ENCODE results near the gene PPP5C. TPM values are rescaled to one million over a fixed set of nuclear protein-coding genes. Genes with fewer than 3 reads are reported as not detected.

PPP5C gene
- total RNA-seq, 4 donors from 2014 or later = 24.1 to 68.4 (median 41.4) TPM

DNA sequence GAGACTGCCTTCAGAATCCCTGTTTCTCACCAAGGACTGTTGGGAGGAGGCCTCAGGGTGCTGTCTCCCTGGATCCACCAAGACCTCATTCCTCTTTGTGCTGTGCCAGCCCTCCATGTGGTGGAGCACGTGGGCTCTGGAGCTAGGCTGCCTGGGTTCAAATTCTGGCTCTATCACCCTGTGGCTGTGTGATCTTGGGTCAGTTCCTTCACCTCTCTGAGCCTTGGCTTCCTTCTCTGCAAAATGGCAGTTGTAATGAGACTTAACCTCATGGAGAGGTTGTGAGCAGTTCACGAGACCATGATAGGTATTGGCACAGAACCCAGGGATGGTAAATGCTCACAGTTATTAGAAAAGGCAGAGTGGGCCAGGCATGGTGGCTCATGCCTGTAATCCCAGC is 75.5 kb downstream of the PPP5C start:
- TF ChIP-seq, protein P1, sequence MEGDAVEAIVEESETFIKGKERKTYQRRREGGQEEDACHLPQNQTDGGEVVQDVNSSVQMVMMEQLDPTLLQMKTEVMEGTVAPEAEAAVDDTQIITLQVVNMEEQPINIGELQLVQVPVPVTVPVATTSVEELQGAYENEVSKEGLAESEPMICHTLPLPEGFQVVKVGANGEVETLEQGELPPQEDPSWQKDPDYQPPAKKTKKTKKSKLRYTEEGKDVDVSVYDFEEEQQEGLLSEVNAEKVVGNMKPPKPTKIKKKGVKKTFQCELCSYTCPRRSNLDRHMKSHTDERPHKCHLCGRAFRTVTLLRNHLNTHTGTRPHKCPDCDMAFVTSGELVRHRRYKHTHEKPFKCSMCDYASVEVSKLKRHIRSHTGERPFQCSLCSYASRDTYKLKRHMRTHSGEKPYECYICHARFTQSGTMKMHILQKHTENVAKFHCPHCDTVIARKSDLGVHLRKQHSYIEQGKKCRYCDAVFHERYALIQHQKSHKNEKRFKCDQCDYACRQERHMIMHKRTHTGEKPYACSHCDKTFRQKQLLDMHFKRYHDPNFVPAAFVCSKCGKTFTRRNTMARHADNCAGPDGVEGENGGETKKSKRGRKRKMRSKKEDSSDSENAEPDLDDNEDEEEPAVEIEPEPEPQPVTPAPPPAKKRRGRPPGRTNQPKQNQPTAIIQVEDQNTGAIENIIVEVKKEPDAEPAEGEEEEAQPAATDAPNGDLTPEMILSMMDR (IDR thresholded peaks at IDR 0.05; ENCODE audit: low read depth) = no peak

DNA sequence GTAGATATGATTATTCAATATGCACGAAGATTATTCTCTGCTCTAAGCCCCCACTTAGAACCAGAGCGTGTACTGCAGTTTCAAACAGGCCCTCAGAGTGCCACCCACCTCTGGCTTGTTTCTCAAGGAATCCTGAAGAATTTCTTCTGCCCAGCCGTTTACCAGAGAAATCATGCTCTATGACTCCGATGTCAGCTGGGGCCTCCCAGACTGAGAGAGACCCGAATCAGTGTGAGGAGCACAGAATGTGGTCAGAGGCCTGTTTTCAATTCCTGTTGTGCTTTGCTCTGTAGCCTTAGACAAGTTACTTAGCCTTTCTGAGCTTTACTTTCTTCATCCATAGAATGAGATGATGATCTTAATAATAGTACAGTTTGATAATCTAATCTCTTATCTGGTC is 76.3 kb downstream of the PPP5C start:
- TF ChIP-seq, protein P1 (IDR thresholded peaks at IDR 0.05; ENCODE audit: low read depth) = no peak

DNA sequence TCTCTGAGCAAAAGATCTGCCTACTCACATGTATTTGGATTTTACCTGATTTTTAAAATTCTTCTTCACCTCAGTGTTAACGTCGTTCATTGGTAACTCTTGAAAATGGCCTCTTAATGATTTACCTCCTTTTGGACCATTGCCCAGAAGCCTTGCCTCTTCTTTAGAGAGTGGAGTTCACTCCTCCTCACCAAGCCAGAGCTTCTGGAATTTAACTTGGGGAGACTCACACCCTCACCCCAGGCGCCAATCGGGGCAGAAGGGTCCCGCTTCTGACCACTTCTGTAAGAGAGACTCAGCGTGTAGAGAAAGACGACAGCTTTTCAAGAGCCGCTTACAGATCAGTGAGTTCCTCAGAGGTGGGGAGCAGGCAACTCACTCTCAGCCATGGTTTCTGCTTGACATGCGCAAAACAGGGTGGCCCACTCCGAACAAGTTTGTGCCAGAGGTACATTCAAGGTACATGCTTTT is 79.2 kb downstream of the PPP5C start:
- TF ChIP-seq, protein P1 (IDR thresholded peaks at IDR 0.05; ENCODE audit: low read depth) = no peak

DNA sequence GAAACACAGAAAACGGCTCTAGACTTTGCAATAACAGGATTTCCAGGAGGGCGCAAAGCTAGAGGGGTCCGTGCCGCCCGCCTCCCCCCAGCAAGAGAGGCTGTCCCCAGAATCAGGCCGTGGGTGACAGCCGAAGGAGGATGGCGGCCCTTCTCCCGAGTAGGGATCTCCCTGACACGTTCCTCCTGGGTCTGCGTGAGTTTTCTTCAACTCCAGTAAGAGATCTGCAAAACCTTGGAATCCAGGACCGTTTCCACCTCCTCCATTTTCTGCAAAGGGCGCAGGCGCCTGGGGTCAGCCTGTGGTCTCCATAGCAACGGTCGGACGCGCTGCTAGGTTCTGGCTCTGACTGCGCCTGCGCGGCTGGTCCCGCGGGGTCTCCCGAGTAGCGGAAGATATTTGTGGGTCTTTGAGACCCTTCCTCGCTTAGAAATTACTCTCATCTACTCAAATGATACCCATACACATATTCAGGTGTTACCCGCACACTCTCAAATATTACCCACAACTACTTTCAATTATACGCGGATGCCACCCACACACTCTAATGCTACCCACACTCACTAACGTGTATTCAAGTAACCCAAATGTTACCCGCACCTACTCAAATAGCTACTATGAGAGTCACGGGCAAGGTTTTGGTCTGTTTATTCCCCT is 79.7 kb downstream of the PPP5C start:
- TF ChIP-seq, protein P1 (IDR thresholded peaks at IDR 0.05; ENCODE audit: low read depth) = no peak

DNA sequence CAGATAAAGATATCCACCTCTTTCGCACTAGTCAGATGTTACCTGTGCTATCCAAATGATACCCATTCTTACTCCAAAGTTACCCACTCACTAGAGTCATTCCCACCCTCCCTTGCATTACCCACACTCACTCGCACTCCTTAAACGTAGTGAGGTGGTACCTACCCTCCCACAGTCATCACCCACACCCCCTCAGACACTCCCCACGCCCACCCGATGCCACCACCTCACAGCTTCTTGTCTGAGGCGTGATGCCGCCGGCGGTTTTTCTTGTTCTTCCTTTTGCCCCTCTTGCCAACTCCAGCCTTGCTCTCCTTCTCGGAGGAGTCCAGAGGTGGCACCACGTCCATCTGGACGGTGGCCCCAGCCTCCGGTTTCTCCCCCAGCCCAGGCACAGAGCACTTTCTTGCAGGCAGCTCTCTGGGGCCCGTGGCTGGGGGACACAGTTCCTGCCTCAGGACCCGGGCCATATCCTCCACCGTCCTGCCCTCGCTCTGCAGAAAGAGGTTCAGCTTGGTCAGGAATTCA is 80.7 kb downstream of the PPP5C start:
- TF ChIP-seq, protein P1 (IDR thresholded peaks at IDR 0.05; ENCODE audit: low read depth) = no peak

DNA sequence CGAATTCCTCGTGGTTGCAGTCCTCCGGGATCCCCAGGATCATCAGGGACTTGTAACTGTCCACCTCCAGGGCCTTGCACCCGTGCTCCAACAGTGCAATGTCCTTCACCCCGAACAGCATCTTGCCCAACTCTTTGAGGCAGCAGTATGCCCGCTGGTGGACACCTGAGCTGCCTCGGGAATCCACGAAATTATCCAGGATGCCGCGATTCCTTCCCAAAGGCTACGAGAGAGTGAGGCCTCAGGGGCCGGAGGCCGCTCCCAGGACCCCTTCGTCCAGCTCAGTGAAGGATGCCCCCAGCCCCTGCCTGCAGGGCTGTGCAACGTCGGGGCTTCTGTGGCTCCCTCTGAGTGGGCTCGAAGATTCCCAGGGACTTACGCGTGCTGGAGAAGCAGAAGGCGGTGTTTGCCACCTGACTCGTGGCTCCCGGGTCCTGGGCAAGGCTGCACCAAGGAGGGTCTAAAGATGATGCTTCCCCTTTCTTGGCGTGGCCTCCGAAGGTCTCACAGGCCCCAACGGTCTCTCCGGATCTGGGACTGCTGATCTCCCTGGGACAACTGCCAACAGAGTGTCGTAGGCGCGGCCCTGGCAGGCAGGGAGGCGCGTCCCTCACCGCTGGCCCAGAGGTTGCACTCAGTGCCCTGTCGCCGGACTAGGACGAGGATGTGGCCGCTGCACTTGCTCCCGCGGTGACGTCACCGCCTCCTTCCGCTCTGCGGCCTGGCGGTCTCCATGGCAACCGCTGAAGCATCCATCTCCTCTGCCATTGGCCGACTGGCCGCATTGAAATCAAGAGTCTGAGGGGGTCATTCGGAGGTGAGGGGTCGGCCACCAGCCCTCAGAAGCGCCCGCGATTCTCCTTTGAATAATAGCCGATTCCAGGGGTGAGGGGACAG is 81.6 kb downstream of the PPP5C start, which contains the start of gene PNMA8C:
PNMA8C (minus strand) TSS at position 698 of the 897 bp plus-strand sequence; CDS start at position 121, 577 bp downstream.
- TF ChIP-seq, protein P1 (IDR thresholded peaks at IDR 0.05; ENCODE audit: low read depth) = no peak

DNA sequence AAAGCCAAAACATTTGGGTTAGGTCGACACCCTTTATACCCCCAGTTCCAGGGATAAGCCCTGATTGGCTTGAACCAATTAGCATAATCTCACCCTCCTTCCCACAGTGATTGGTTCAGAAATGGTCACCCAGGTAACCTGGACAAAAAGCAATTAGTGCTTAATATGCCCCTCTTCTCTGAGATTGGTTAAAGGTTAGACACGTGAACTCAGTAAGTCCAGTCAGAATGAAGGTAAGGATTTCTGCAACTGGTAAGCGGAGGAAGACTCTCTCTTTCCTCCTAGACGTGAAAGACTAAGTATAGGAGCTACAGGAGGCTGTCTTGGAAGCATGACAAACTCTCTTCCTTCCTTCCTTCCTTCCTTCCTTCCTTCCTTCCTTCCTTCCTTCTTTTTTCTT is 83.1 kb downstream of the PPP5C start:
- TF ChIP-seq, protein P1 (IDR thresholded peaks at IDR 0.05; ENCODE audit: low read depth) = no peak

Measured in subcutaneous adipose tissue (tissue), 4 donors.